Middle frontal gyrus (tissue), 1 donor: ENCODE measurements around the gene CARD10.
"Not testable (repeated sequence)": the region's sequence is repeated elsewhere in the genome, so short reads cannot be mapped to it uniquely, and the experiment has no call there.

ENCODE experiments used
- DNase-seq: peaks from one replicate; pipeline ENCODE4 v3.0.0-alpha.2; 2015; ENCODE audit warnings: low spot score; ENCODE audit errors: extremely low spot score

The CARD10 gene

GRCh38 chr22:37555029-37555428 is 35.8 kb upstream of the CARD10 start:
- no peak for DNase-seq

DNA sequence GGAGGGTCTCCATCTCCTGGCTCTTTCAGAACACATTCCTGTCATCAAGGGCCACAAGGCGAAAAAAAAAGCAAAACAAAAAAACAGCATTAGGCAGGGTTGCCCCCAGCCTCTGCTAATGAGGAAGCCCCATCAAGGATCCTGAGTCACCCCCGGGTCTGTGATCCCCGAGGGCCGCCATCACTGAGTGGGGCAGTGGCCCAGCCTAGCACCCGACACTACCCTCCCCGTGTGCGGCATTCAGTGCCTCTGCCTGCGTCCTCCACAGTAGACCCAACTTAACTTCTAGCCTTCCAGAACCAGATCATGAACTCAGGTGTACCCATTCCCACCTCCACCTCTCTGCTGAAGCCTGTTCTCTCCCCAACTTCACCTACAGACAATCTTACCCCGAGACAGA is 34.5 kb upstream of the CARD10 start:
- DNase-seq: no peak

- DNase-seq: no peak
Measured at GRCh38 chr22:37552524-37553163, 33.4 kb upstream of the CARD10 start.

- DNase-seq: no peak
Measured at GRCh38 chr22:37551981-37552380, 32.8 kb upstream of the CARD10 start.

GRCh38 chr22:37550921-37551320 is 31.7 kb upstream of the CARD10 start:
- DNase-seq: not testable (repeated sequence)

DNA sequence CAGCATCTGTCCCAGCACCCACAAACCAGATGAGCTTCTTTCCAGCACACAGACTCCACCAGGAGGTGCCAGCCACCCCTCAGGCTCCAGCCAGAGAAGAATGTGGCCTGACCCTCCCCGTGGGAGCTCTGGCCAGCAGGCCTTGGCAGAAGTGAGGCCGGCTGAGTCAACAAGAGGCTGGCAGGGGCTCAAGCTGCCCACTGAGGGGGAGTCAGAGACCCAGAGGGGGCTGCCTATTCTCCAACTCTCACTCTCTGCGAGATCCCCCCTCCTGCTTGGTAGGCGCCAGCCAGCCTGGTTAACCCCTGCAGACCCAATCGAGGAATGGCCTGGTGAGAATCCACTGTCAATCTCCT is 30.5 kb upstream of the CARD10 start:
- DNase-seq: no peak

DNA sequence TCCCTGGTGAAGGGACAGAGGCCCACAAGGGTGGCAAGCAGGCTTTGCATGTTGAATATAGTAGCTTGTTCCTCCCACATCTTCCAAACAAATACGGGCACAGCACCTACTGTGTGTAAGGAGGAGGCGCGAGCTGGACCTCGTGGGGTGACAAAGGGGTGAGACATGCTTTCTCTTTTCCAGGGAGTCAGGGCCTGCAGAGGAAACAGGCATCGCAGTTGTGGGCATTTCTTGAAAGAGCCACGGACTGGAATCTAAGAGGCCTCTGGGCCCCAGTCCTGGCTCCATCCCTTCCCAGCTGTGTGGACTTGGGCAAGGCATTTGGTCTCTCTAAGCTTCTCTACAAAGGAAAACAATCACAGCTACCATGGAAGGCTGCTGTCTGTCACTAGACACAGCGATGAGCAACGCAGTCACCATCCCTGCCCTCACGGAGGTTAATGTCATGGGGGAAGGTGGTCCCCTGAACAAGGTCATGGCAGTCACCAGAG is 28.1 kb upstream of the CARD10 start:
- DNase-seq: no peak

DNA sequence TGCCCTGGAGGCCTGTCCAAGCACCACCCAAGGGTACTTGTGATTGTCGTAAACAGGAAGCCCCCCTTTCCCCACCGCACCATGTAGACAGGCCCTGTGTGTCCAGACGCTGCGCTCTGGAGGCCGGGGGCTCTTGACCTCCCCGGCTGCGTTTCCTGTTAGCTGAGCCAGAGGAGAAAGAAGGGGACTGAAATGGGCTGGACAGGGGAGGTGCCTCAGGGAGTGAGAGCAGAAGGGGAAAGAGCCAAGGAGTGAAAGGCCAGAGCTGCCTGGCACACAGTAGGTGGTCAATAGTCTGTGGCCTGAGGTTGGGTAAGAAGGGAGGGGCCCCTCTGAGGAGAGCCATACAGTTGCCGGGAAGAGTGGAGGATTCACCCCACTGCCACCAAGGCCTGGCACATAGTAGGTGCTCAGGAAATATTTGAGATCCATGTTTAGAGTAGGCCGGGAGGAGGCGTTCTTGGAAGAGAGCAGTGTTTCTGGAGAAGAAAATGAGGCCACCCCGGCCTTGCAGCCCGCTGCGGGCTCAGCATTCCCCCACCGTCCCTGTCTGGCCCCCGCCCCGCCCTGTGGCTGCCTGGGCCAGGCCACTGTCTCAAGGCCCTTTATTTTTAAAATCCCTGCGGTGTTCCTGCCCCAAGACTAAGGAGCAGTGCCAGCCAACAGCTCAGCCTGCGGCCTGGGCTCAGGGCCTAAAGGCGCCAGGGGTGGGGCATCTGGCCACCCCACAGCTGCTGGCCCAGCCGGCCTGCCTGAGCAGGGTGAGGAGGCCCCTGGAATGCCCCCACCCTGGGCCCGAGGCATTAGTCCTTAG is 27.4 kb upstream of the CARD10 start:
- no peak for DNase-seq

- DNase-seq: no peak
Measured at GRCh38 chr22:37545703-37546436, 26.7 kb upstream of the CARD10 start.

GRCh38 chr22:37544955-37545702 is 25.9 kb upstream of the CARD10 start:
- DNase-seq: no peak

- no peak for DNase-seq
Measured at GRCh38 chr22:37542959-37543358, 23.7 kb upstream of the CARD10 start.

- not testable (repeated sequence) for DNase-seq
Measured at GRCh38 chr22:37542416-37542815, 23.2 kb upstream of the CARD10 start.

- not testable (repeated sequence) for DNase-seq
Measured at GRCh38 chr22:37539790-37540189, 20.6 kb upstream of the CARD10 start.

DNA sequence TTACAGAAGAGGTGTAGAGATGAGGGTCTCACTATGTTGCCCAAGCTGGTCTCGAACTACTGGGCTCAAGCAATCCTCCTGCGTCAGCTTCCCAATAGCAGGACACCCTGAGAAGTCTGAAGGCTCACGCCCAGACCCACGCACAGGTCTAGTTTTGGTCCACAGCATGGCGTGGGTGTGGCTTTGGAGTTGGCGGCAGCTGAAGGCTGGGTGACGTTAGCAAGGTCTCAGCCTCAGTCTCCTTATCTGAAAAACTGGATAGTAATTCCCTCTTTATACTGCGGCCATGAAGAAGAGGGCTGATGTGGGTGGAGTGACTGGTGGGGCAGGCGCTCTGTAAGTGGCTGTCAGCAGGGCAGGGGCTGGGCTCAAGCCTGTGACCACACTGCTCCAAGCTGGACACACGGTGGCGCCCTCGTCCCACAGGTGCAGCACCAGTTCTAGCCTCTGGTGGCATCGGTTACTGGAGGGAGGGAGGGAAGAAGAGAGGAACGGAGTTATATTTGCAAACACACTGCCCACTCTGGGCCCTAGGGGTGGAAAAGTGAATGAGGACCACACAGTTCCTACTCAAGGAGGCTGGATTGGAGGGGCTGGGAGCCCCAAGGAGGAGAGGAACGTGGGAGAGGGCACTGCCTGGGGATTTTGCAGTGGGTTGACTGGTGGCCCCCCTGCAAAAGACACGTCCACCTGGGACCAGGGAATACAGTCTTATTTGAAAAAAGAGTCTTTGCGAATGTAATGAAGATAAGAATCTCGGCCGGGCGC is 19.6 kb upstream of the CARD10 start:
- peak; percentile 81 for DNase-seq

DNA sequence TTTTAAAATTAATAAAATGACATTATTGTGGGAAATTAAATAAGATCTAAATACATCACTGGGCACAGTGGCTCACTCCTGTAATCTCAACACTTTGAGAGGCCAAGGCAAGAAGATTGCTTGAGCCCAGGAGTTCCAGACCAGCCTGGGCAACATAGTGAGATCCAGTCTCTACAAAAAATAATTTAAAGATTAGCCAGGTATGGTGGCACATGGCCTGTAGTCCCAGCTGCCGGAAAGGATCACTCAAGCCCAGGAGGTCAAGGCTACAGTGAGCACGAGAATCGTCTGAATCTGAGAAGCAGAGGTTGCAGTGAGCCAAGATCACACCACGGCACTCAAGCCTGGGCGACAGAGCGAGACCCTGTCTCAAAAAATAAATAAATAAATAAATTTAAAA is 15.9 kb upstream of the CARD10 start:
- DNase-seq: no peak

GRCh38 chr22:37534445-37534844 is 15.2 kb upstream of the CARD10 start:
- no peak for DNase-seq

- DNase-seq: no peak
Measured at GRCh38 chr22:37533995-37534394, 14.8 kb upstream of the CARD10 start.

- DNase-seq: no peak
Measured at GRCh38 chr22:37529652-37530345, 10.6 kb upstream of the CARD10 start.

DNA sequence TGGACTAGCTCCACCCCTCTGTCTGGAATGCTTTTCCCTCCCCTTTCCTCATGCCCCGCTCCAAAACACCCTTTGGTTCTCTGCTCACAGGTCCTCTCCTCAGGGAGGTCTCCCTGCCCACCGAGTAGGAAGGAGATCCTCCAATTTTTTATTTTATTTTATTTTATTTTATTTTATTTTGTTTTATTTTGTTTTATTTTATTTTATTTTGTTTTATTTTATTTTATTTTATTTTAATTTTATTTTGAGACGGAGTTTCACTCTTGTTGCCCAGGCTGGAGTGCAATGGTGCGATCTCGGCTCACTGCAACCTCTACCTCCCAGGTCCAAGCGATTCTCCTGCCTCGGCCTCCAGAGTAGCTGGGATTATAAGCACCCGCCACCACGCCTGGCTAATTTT is 8.7 kb upstream of the CARD10 start:
- DNase-seq: not testable (repeated sequence)
